ENCODE measurements around the gene PDCD10.

DNA sequence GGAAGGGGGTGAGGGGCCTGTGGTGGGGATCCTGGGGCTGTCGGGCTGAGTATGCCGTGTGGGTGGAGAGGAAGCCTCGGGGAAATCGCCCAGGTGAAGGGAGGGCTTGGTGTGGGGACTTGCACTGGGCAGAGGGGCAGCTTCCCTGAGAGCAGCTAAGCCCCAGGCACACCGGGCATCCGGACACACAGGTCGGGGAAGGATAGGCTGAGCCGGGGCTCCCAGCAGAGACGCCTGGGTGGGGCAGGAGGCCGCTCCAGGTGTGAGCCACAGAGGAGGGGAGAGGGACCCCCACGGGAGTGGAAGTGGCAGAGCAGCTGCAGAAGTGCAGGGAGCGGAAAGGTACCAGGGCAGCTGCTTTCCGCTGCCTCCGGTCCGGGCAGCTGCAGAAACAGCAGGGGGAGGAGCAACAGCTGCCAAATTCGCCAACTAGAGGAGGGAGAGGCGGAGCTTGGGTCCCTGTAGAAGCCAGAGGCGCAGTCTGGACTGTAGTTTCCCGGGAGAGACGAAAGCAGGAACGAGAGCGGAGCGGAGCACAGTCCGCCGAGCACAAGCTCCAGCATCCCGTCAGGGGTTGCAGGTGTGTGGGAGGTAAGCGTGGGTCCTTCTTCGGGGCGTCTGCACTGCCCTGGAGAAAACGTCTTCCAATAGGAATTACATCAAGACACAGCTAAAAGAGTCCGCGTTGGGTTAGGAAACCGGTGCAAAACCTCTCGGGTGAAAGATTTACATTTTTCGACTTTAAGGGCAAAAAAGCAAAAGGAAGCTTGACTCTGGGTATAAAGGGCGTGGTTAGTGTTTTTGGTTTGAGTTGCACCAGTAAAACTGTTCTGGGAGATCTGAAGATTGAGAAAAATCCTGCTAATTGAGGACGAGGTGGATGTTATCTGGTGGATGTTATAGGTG is 794 bp upstream of the PDCD10 start, which contains the start of gene SERPINI1:
- TF ChIP-seq CTCF (IDR thresholded peaks at IDR 0.05; ENCODE audit: poor library complexity) (no peak), EZH2phosphoT487 (IDR thresholded peaks at IDR 0.05; ENCODE audit: low read depth, severe bottlenecking, unreplicated experiment) (no peak), EZH2 (IDR thresholded peaks at IDR 0.05; ENCODE audit: borderline replicate concordance) (no peak)
